Cardiac fibroblast (primary cell): ENCODE results near the gene PPM1L.
"Not testable (repeated sequence)": the region's sequence is repeated elsewhere in the genome, so short reads cannot be mapped to it uniquely, and the experiment has no call there.

Experiments
- DNase-seq, 2 donors: peaks; one replicate each; pipeline versions ENCODE4 v3.0.0 to v3.0.0-alpha.2; 2010; ENCODE audit warnings: low read depth in 2 of 2
- H3K4me3 ChIP-seq, 2 donors: replicated peaks in 1 of 2; 1 replicate in 1 of 2; 2 replicates in 1 of 2; pipeline ENCODE4 v1.5.1; 2011; ENCODE audit warnings: low read depth in 2 of 2, low read length in 2 of 2, mild to moderate bottlenecking in 2 of 2, moderate library complexity in 1 of 2
- TF ChIP-seq, protein P1 (sequence below): IDR thresholded peaks from one replicate; pipeline ENCODE4 v1.5.1; 2011; ENCODE audit warnings: low read depth, mild to moderate bottlenecking, low read length, inconsistent platforms

The PPM1L gene

DNA sequence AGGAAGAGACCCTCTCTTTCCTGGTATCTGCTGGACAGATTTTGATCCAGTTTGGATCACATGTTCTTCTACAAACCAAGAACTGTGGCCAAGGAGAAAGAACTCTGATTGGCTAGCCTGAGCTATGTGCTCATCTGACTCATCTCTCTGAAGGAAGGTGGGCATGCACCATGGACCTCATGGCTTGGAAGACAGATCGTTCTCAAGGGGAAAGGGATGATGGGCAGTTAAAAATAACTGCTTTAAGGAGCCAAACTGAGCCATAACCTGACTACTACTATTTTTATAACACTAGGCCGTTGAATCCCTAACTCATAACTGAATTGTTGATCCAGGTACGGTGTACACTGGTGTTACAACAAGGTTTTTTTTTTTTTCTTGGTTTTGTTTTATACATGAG is 236.7 kb downstream of the PPM1L start:
- TF ChIP-seq, protein P1, sequence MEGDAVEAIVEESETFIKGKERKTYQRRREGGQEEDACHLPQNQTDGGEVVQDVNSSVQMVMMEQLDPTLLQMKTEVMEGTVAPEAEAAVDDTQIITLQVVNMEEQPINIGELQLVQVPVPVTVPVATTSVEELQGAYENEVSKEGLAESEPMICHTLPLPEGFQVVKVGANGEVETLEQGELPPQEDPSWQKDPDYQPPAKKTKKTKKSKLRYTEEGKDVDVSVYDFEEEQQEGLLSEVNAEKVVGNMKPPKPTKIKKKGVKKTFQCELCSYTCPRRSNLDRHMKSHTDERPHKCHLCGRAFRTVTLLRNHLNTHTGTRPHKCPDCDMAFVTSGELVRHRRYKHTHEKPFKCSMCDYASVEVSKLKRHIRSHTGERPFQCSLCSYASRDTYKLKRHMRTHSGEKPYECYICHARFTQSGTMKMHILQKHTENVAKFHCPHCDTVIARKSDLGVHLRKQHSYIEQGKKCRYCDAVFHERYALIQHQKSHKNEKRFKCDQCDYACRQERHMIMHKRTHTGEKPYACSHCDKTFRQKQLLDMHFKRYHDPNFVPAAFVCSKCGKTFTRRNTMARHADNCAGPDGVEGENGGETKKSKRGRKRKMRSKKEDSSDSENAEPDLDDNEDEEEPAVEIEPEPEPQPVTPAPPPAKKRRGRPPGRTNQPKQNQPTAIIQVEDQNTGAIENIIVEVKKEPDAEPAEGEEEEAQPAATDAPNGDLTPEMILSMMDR: no peak
- no peak for DNase-seq
- no peak overlapping the region for H3K4me3 ChIP-seq

DNA sequence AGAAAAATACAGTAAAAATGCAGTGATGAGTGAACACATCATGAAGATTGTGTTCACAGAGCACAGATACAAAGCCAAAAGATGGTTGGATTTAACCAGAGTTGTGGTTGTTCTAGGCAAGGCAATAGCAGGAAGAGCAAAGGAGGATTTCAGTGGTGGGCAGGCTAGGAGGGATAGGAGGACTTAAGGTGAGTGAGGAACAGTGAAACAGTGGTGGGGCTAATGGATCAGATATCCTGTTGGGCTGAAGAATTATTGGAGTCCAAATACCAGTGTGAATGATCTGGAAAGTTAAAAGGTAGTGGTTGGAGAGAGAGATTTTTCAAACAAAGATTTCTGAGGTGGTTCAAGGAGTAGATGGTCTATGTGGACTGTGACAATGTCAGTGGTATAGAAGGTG is 240.8 kb downstream of the PPM1L start:
- TF ChIP-seq, protein P1: no peak
- H3K4me3 ChIP-seq: no peak overlapping the region
- DNase-seq: no peak

DNA sequence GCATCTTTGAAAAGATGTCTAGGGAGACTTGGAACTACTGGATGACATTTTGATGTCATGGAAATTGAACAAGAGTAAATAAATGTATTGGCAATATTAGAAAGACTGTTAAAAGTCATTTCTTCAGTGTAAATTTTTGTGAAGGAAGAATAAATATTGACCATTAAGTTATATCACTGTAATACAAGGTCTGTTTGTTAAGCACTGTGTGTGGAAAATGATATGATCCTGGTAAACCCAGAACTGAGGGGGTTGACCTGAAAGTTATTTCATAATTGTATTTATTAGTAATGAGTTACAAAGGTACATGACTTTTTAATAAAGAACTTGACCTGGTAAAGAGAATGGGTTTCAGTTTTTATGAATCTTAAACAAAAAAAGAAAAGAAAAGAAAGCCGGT is 242.6 kb downstream of the PPM1L start:
- no peak overlapping the region for H3K4me3 ChIP-seq
- DNase-seq: no peak
- TF ChIP-seq, protein P1: no peak

DNA sequence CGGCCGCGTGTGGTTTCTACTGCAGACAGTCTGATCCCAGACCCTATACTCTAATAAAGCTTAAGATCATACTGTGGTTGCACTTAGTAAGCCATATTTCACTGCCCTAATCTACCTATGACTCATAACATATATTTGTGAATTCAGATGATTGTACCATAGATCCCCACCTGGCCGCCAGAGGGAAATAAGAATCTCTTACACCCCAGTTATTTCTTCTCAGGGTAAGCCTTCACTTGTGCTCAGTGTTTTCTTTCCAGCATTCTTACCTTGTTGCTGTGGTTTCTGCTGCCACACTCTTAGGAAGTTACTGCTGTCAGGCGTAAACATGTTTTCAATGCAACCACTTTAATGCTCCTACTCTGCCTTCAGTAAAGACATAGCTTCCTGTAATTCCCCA is 243.2 kb downstream of the PPM1L start:
- DNase-seq: no peak
- TF ChIP-seq, protein P1: no peak
- no peak overlapping the region for H3K4me3 ChIP-seq

DNA sequence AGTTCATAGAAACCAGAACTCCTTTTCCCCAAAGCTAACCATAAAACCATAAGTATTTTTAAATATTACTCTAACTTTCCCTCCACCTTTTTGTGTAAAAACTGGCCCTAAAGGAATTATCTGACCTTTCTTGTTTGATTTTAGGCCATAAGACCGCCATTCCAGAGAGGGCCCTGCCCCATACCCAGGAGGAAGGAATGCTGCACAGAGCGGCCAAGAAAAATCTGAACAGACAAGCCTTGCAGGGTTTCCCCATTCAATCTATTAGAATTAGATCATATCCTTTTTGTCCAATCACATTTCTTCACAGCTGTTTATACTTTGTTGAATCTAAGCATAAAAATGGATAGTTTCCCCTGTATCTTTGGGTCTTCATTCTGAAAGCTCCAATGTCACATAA is 252.1 kb downstream of the PPM1L start:
- no peak overlapping the region for H3K4me3 ChIP-seq
- TF ChIP-seq, protein P1: no peak
- no peak for DNase-seq

DNA sequence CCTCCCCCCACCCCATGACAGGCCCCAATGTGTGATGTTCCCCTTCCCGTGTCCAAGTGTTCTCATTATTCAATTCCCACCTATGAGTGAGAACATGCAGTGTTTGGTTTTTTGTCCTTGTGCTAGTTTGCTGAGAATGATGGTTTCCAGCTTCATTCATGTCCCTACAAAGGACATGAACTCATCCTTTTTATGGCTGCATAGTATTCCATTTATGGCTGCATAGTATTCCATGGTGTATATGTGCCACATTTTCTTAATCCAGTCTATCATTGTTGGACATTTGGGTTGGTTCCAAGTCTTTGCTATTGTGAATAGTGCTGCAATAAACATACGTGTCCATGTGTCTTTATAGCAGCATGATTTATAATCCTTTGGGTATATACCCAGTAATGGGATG is 254.1 kb downstream of the PPM1L start:
- not testable (repeated sequence) for H3K4me3 ChIP-seq, DNase-seq

DNA sequence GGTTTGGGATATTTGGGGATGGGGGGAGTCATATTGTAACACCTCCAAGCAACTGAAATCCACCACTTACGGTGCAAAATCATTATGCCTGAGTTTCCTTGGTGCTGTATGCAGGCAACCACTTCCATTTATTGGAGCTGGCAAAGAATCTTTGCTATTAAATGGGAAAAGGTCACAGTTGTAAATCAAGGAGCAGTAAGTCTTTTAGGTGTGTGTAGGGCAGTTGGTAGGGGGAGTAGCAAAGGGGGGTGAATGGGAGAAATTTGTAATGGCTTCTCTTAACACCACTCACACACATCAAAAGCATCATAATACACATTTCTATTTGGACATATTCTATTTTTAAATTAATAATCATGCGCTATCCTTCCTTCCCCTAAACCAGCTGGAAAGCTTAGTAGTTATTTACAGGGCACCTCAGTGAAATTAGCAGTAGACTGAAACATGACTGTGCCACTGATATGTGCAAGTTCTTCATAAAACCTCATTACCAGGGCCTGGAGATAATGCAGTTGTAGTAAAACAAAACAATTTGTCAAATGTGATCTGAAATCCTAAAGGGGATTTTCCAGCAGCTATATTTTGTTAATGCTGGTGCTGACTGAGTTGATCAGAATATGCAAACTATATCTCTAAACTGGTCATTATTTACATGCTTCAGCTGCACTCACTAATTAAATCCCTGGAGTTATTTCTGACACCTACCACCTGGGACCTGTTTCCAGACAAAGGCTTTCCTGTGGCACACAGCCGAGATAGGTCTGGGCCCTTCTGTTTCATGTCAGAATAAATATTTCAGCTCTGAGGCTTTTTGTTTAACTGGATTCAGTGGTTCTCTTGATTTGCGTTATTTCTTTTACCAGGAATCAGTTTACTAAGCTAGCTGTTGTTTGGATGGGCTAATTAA is 259.1 kb downstream of the PPM1L start:
- DNase-seq: no peak
- no peak overlapping the region for H3K4me3 ChIP-seq
- TF ChIP-seq, protein P1: no peak
